Epithelial cell of esophagus (primary cell): ENCODE data around the gene C22orf39.
A peak's percentile ranks its signal among the peaks of the same experiment; 100 is the strongest.

Experiments used
- DNase-seq: peaks from one replicate; pipeline ENCODE4 v3.0.0; 2010; ENCODE audit warnings: low read depth
- H3K4me3 ChIP-seq: 2 replicates; pipeline ENCODE4 v1.5.1; 2011; ENCODE audit warnings: mild to moderate bottlenecking, low read length, control low read depth
- CTCF ChIP-seq: IDR thresholded peaks from 2 replicates; pipeline ENCODE4 v1.5.1; 2011; ENCODE audit warnings: low read depth, mild to moderate bottlenecking, low read length, control low read depth, inconsistent platforms; ENCODE audit not compliant: insufficient read depth; ENCODE audit errors: missing control alignments

C22orf39 gene

GRCh38 chr22:19480789-19481188, 33.3 kb upstream of the C22orf39 start:
- peak overlapping the region; percentile 87 for H3K4me3 ChIP-seq

GRCh38 chr22:19480173-19480568, 32.7 kb upstream of the C22orf39 start:
- no peak for TF ChIP-seq CTCF
- H3K4me3 ChIP-seq = peak overlapping the region; percentile 87
- no peak for DNase-seq

More at GRCh38 chr22:19480789-19481188, 33.3 kb upstream of the C22orf39 start:
- TF ChIP-seq CTCF = no peak
- DNase-seq = no peak

- no peak for TF ChIP-seq CTCF
- peak within 1 kb of the TSS; percentile 87 for H3K4me3 ChIP-seq
- peak; percentile 99 for DNase-seq
Observed at GRCh38 chr22:19479355-19480172, 32.1 kb upstream of the C22orf39 start, which contains the start of gene CDC45. Gene CDC45, plus strand, starts transcription at chr22:19479920. Its CDS starts 49 bp downstream, at chr22:19479969.

GRCh38 chr22:19478901-19479354, 31.4 kb upstream of the C22orf39 start, which contains the start of gene UFD1:
Gene UFD1, minus strand, starts transcription at chr22:19479193. Its CDS starts 108 bp downstream, at chr22:19479085.
- peak; percentile 84 for DNase-seq
- TF ChIP-seq CTCF = no peak
- peak within 1 kb of the TSS; percentile 87 for H3K4me3 ChIP-seq

- no peak for DNase-seq
- TF ChIP-seq CTCF = no peak
- peak overlapping the region; percentile 87 for H3K4me3 ChIP-seq
Observed at GRCh38 chr22:19478045-19478900, 30.8 kb upstream of the C22orf39 start.

- no peak for DNase-seq
- TF ChIP-seq CTCF = peak; percentile 28
- H3K4me3 ChIP-seq = peak overlapping the region; percentile 87
Observed at GRCh38 chr22:19477321-19478044, 30.0 kb upstream of the C22orf39 start.
